ENCODE measurements around the gene MRPL33.
A peak's percentile ranks its signal among the peaks of the same experiment; 100 is the strongest.

The MRPL33 gene

DNA sequence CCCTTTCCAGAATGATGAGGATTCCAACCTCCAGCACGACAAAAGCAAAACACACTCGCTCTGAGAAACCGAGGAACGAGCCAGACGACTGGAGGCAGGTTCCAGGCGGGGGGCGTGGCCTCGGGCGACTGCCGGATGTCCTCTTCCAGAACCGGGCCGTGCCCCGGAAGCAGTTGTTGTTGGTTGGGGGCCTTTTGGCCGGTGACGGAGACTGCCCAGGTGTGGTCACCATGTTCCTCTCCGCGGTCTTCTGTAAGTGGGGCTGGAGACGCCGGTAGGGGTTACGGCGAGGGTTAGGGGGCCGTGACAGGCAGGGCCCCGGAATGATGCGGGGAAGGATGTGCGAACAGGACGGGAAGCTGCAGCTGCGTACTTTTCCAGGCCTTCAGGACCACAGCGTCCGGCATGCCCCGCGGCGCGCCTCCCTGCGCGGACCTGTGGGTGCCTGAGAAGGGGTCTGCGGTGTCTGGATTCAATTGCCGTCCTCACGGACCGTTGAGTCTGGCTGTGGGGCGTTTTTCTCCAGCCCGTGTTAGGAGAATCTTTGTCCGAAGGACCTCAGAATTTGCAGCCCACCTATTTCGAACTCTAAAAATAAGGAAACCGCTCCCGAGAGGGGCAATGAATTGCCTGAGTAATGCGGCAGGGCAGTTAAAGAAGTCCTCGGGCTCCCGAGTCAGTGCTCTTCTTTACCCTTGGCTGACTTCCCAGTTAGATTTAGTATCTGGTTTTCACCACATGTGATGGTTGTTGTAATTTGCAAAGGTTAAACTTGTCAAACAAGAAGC is at the start of gene MRPL33:
Gene MRPL33 (plus strand): TSS at position 172 of the 788 bp plus-strand sequence. CDS start 59 bp downstream, at position 231.
- DNase-seq (ENCODE audit: low spot score): peak; percentile 92

DNA sequence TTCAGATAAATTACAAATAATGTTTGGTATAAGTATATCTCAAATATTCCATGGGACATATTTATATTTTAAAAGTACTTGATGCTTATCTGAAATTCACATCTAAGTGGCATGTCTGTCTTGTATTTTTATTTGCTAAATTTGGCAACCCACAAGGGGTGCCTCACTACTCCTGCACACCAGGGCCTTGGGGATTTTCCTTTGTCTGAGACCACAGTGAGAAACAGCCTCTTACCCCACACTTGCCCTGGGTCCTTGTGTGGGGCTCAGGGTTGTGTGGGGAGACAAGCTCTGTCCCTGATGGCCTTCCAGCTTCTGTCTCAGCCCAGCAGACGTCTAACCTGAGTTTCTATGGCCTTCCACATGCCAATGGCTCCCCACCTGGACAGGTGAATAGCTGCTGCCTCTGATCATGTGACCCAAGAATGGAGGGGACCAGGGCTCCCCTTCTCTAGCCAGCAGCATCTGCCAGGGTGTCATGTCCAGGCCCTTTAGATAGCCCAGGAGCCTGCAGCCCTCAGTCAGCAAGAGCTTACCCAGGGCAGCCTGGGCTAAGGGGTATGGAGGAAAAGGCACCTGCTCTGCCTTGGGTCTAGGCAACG is 49.5 kb upstream of the MRPL33 start:
- no peak for DNase-seq (ENCODE audit: low spot score)

DNA sequence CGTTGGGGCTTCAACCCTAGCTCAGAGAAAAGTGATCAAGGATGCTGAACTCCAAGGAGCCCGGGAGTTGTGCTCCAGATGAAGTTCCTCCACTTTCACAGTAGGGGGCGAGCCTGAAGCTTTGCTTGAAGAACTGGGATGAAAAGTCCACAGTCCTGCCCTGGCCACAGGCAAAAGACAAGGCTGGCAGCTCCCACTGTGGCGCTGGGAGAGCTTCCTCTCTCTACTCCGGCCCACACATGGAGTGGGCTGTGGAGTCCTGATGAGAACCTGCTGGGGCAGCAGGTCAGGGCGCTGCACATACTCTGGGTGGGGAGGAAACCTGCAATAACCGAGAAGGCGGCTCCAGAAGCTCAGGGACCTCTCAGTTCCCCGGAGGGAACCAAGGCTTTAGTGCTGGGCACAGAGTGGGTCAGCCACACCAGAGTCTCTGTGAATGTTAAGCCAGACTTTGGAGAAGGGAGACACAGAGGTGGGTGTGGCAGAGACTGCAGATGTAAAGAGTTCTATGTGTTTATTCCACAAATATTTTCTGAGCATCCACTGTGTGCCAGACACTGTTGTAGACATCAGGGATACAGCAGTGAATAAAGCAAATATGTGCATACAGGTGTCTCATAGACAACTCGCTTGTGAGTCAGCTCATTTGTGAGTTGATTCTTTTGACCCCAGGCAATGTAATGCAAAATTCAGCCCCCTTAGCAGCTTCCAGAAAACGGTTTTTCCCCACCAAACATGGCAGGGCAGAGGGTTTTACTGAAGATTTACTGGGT is 48.0 kb upstream of the MRPL33 start:
- peak; percentile 48 for DNase-seq (ENCODE audit: low spot score)

DNA sequence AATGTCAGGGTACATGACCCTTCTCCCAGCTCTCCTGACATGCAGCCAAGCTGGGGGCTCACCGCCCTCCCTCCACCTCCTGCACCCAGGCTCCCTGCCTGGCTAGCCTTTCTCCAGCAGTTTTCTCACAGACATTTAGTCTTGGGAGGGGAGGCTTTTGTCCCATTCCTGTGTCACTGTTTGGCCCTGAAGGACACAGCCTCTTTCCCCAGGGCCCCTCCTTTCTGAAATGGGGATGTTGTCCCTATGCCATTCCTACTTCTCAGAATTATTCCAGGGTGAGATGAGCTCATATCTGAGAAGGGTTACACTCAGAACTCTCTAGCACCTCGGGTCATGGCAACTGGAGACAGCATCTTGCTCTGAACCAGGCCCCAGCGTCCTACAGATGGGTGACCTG is 47.3 kb upstream of the MRPL33 start:
- DNase-seq (ENCODE audit: low spot score): no peak

DNA sequence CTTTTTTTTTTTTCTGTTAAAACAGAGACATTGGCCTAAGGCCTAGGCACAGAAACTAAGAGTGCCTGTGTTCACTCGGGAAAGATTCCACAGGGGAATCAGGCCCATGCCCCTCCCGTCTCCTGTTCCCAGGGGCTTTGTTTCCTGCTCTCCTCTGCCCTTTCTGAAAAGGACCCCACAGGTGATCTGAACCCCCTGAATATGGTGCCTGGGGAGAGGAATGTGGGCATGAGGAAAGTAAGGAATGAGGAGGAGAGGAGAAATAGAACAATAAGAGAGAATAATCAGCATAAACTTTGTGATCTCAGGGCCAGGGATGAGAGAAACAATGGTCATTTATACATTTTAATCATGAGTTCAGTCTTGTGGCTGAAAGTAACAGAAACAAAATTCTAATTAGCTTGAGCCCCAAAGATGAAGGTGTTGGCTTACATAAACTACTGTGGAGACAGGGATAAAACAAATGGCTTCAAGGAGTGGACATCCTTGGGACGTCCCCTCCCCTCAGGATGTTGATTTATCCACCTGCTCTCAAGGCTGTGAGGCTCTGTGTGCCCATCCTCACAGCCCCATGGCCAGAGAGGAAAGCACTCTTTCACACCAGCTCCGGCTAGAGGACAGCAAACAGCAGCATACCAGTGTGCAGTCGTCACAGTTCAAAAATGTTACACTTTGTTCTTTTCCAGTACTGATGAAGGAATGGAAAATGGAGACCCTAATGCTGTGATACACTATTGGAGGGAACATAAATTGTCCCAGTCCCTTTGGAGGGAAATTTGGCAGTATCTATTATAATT is 46.4 kb upstream of the MRPL33 start:
- no peak for DNase-seq (ENCODE audit: low spot score)

DNA sequence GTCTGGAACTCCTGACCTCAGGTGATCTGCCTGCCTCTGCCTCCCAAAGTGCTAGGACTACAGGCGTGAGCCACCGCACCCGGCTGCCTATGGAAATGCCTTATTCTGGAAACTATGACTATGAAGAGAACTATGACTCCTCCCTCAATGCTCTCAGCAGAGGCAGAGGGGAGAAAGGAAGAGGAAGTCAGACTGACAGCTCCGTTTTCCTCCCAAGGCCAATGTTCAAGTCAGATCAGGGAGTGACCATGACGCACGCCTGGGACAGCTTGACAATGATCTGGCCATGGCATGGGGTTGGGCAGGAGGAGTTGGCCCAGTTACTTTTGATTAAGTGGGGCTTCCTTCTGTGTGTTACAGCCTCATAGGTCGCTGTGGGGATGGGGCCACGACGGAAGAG is 44.3 kb upstream of the MRPL33 start:
- DNase-seq (ENCODE audit: low spot score): no peak

DNA sequence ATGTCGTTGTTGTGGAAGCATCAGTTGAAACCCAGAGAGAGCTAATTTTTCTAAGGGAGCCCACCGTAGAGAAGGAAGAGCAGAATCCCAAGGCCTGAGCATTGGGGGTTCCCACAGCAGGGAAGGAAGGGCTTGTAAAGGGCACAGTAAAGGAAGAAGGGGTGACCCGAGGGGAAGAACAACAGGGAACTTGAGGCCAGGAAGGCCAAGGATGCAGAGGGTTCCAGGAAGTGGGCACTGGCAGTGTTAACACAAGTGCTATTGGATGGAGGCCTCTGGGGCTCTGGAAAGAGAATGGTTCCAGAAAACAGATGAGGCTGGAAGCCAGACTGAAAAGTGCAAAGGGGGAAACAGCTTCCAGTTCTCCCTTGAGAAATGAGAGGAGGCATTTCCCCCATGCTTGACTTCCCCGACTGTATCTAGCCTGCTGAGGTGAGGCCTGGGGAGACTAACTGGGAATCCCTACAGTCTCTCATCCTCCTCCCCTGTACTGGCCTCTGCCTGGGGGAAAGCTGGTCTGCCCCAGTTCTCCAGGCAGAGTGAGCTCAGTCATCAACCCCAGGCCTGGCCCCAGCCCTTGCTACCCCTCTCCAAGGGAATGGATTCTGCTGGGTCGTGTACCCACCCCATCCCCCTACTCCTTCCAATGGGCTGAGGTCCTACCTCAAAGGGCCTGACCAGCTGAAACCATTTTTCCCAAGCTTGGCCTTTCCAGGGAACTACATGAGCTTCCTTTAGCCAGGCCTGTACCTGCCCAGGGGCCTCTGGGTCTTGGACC is 43.2 kb upstream of the MRPL33 start:
- no peak for DNase-seq (ENCODE audit: low spot score)

DNA sequence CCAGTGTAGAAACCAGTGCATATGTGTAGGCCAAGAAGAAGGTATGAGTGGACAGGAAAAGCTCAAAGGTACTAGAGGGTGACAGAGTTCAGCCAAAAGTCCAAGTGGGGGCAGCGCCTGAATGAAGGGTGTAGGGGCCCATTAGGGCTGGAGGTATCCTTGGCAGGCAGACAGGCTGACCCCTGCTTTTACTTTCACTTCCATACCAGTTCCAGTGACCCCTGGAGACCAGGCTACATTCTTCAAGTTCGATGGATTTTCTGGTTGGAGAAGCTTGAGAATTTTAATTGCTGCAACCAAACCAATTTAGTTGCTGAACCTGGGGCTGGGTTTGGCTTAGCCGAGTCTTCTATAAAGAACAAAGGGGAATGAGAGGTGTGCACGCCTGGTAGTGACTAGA is 42.3 kb upstream of the MRPL33 start:
- DNase-seq (ENCODE audit: low spot score): no peak

DNA sequence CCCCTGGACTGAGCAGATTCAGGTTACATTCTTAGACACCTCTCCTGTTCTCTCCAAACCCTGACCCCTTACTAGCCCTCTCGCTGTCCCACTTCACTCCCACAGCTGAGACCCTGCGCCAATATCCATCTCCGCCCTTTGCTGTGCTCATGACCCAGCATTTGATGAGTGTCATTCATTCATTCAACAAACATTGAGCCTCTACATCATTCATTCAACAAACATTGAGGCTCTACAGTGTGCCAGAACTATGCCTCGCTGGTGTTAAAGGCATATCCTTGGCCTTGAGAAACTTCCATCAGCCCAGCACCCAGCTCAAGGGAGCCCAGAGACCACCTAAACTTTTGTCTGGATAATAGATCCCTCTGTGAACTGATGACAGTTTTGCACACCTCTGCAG is 41.9 kb upstream of the MRPL33 start:
- DNase-seq (ENCODE audit: low spot score): no peak

DNA sequence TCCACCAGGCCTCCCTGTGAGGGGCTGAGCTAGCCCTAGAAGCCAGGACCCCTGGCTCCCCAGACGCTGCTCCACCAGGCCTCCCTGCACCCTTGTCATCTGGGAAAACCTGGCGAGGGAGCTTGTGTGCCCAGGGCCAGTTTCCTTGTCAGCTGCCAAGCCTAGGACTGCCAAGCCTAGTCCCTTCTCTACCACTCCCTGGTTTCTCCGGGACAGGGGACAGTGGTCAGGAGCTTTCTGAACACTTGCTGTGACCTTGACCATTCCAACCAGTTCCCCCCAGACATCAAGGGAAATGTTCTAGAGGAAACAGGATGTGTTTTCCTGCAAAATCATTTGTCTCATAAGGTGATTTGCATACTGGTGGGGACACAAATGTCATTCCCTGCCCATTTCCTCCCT is 41.3 kb upstream of the MRPL33 start:
- DNase-seq (ENCODE audit: low spot score): no peak

DNA sequence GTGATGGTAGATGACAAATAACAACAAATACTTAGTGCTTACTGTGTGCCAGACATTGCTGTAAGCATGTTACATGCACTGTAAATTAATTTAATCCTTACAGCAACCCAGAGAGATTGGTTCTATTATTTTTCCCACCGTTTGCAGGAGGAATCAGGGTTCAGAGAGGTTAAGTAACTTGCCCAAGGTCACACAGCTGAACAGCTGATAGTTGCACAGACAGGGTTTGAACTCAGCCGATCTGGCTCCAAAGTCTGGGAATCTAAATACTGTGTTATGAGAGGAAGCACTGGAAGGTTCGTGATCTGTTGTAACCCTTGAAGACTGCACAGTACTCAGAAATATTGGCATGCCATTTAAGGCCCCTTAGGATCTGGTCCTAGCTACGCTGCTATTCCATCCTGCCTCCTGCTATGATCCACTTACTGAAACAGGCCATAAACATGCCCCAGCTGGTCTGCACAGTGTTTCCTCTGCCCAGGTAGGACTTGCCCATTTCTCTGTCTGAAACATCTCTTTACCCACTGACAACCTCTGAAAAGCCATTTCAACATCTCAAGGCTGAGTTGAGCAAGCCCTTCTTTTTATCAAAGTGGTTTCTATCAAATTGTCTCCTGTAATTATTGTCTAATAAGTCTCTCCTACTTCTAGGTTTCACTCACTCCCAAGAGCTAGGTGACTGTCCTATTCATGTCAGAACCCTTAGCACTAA is 40.4 kb upstream of the MRPL33 start:
- DNase-seq (ENCODE audit: low spot score): no peak

DNA sequence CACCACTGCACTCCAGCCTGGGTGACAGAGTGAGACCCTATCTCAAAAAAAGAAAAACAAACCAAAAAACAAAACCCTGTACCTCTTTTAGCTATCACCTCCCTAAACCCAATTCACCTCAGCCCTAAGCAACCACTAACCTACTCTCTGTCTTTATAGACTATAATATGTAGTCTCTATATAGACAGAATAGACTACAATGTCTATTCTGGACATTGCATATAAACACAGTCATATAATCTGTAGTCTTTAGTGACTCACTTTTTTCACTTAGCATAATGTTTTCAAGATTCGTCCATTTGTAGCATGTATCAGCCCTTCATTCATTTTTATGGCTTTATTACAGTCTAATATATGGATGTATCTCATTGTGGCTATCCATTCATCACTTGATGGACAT is 37.2 kb upstream of the MRPL33 start:
- DNase-seq (ENCODE audit: low spot score): no peak

DNA sequence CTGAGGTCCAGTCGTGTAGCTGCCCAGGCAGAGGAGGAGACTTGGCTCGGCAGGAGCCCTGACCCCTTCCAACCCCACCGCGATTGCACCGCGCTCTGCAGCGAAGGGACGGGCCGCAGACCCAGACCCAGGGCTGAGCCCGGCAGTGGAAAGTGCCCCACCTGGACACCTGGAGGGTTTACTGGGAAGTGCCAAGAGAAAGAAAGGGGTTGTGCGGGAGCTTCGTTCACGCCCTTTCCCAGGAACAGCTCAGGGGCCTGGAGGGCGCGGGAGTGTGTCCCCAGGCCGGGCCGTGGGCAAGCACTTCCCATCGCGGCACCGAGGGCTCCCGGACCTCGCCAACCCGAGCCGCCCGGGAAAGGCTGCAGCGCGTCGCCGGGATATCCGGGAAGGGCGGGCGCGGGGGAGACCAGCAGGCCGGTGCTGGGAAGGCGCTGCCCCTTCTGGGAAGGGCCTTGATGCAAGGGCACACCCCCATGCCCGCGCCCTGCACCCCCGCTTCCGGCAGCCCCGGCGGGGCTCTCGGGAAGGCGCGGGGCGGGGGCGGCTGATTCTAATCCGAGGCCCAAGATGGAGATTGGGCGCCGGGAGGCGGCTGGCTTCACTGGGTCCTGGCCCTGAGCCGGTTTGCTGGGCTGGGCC is 36.1 kb upstream of the MRPL33 start:
- DNase-seq (ENCODE audit: low spot score): peak; percentile 41

DNA sequence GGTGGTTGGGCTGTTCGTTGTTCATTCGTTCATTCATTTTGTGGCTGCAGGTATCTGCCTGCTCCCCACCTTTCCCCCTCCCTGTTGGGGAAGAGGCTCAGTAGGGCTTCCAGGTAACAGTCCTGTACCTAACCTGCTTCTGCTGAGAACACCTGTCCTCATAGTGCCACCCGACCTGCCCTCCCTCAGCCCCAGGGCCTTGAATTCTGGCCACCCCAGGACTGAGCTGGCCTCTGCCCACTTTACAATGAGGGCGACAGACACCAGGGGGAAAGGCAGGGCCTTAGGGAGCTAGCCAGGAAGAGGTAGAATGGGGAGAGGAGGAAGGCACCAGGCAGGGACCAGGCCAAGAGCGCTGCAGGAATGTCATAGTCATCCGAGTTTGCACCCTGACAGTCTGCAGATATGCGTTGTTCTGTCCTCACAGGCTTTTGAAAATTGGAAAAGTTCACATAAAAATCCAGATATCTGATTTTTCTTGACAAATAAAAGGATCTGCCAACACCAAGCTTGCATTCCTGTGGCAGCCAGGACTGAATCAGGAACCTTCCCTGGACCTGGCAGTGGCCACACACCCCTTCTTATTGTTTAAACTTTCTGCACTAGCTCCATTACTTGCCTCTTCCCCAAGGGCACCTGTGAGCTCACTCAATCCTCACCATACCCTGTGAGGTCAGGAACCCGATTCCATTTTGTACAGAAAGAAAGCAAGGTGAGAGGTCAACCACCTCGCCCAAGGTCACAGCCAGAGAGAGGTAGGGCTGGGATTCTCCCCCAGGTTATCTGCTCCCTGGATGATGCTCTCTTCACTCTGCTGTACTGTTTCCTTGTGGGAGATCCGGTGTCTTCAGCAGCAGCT is 35.3 kb upstream of the MRPL33 start:
- DNase-seq (ENCODE audit: low spot score): no peak

DNA sequence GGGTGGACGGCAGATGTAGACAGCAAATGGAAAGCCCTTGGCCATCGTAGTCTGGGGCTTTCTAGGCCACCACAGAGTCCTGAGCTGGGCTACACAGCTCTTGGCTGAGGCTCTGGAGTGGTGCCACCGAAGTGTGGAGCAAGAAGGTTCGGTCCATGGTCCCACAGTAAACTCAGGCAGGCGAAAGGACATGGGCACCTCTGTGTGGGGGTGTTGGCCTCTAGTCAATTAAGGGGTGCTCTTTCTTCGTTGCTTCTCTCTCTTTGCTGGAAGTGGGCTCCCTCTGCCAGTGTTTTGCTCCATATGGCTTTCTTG is 34.7 kb upstream of the MRPL33 start:
- no peak for DNase-seq (ENCODE audit: low spot score)

DNA sequence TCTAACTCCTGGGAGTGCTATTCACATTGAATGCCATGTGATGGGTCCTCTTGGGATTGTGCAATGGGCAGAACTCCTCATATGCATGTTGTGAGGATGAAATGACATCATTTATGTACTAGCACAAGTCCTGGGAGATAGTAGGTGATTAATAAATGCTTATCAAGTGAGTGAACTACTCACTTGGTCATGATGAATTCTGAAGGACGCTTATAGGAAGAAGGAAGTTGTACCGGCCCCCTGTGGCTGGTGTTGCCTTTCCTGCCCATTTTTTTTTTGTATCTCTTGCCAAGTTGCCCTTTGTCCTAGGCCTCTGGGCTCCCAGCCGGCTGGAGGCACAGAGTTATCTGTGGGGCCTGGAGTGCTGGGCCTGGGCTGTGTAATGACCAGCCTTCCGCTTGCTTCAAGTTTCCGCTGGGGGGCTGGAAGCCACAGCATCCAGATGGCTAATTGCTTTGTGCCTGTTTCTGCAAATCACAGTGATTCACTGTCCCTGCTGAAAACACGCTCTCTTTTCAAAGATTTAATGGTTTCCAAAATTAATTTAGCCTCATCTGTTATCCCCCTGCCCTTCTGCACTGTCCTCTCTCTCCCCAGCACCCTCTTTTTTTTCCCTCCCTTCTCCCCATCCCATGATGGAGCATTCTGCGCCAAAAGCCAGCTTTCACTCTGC is 33.7 kb upstream of the MRPL33 start:
- DNase-seq (ENCODE audit: low spot score): no peak

DNA sequence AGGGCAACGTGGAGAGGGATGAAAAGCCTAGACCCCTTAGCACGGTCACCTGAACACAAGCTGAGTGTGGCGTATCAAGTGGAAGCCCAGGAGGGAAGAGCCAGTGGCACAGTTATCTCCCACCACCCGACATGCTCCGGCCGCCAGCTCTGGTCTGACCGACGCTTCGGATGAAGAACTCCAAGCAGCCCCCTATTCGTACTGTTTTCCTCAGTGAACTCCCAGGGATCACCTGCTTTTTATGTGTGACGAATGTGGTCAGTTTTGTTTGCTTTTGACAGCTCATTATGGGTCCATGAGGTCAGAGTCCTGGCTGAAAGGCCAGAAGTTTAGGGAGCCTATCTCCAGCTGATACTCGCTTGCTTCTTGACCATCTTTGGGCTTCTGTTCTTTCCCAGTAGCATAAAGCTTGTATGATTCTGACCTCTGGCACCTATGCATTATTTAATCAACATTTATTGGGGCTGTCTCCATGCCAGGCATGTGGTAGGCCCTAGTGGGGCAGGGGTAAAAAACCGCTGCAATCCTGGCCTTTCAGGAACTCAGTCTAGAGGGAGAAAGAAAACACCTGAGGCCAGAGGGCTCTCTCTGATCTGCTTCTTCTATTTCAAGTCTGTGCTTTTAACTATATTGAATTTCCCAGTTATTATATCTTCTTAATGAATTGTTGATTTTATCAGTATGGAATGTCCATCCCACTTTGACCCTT is 33.0 kb upstream of the MRPL33 start:
- no peak for DNase-seq (ENCODE audit: low spot score)

DNA sequence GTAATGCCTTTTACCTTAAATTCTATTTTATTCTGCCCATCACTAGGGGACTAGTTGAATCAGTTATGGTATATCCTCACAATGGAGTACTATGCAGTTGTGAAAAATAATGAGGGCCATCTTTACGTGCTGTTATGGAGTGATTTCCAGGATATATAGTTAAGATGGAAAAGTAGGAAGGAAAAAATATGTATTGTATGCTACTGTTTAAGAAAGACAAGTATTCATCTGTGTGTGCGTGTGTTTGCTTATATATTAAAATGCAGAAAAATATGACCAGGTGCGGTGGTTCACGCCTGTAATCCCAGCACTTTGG is 32.5 kb upstream of the MRPL33 start:
- no peak for DNase-seq (ENCODE audit: low spot score)

DNA sequence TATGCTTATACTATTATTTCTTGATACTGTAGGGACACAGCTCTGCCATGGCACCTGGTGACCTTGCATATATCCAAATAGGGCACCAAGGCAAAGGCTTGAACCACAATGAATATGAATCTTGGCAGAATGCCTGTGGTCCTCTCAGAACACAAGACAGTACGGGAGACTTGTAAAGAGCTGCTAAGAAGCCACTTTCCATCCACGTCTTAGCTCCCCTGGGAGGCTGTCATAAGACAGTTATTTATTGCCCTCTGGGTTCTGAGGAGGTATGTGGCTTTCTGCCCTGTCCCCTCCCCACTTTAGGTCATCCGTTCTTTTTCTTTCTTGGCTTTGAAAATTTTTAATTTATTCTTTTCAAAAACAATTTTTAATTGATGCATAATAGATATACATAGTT is 29.8 kb upstream of the MRPL33 start:
- no peak for DNase-seq (ENCODE audit: low spot score)
